Suprapubic skin (tissue), 4 donors: ENCODE measurements around the gene UNC119. TPM values are rescaled to one million over a fixed set of nuclear protein-coding genes. Genes with fewer than 3 reads are reported as not detected.
A peak's percentile ranks its signal among the peaks of the same experiment; 100 is the strongest.

Experiments
- DNase-seq, 2 donors: peaks; one replicate each; pipeline ENCODE4 v3.0.0-alpha.2; 2019; ENCODE audit warnings: low spot score in 2 of 2
- H3K27ac ChIP-seq: fragments of 200-600 bp; sonication (generic); one replicate; pipeline ENCODE4 v1.5.1; 2019
- H3K27me3 ChIP-seq: fragments of 200-600 bp; sonication (generic); one replicate; pipeline ENCODE4 v1.5.1; 2019
- H3K36me3 ChIP-seq: fragments of 200-600 bp; sonication (generic); one replicate; pipeline ENCODE4 v1.5.1; 2019
- H3K4me1 ChIP-seq: fragments of 200-600 bp; sonication (generic); one replicate; pipeline ENCODE4 v1.5.1; 2019
- H3K4me3 ChIP-seq: fragments of 200-600 bp; sonication (generic); one replicate; pipeline ENCODE4 v1.5.1; 2019; ENCODE audit warnings: mild to moderate bottlenecking
- H3K9me3 ChIP-seq: fragments of 200-600 bp; sonication (generic); one replicate; pipeline ENCODE4 v1.5.1; 2019
- CTCF ChIP-seq, 2 donors: fragments of 200-600 bp in 1 of 2; fragments of 450-650 bp in 1 of 2; sonication (generic) in 1 of 2; IDR thresholded peaks; one replicate each; pipeline ENCODE4 v1.5.1; 2016 to 2019; ENCODE audit warnings: antibody characterized with exemption in 2 of 2, mild to moderate bottlenecking in 1 of 2, moderate library complexity in 1 of 2
- EP300 ChIP-seq: sonication (generic); formaldehyde crosslinking; IDR thresholded peaks from one replicate; pipeline ENCODE4 v1.6.1; 2017; ENCODE audit warnings: antibody characterized with exemption
- POLR2A ChIP-seq, 2 donors: fragments of 450-650 bp; IDR thresholded peaks; one replicate each; pipeline ENCODE4 v1.6.1; 2017; ENCODE audit warnings: antibody characterized with exemption in 2 of 2, mild to moderate bottlenecking in 2 of 2, moderate library complexity in 2 of 2
- POLR2AphosphoS5 ChIP-seq, 3 donors: sonication (generic); formaldehyde crosslinking; IDR thresholded peaks; one replicate each; pipeline ENCODE4 v1.6.1; 2017; ENCODE audit warnings: antibody characterized with exemption in 3 of 3
- WGBS: methylation state at CpG from one replicate; pipeline ENCODE4 v1.1.5; 2018; 5-methylcytosine and 5-hydroxymethylcytosine counted together
- total RNA-seq, 4 donors: library from RNA; depleted of rRNA; stranded (reverse); fragments of >200 nt; gene quantifications; one replicate each; pipeline ENCODE4 v1.1.0, GENCODE V29; 2016

The UNC119 gene
- total RNA-seq, 4 donors from 2014 or later = 29.0 to 36.2 (median 32.6) TPM

- WGBS = 67% methylated on average over 3 of the region's 3 CpGs
- peaks cover 62% of the 10 kb centered on the region for H3K4me1 ChIP-seq
- TF ChIP-seq POLR2A (IDR thresholded peaks at IDR 0.05) (no peak), EP300 (no peak), POLR2AphosphoS5 (IDR thresholded peaks at IDR 0.05) (no peak), CTCF (IDR thresholded peaks at IDR 0.05) (no peak)
- no peak for DNase-seq
- H3K36me3 ChIP-seq = no peaks in the 10 kb centered on the region
- no peak overlapping the region for H3K4me3 ChIP-seq
- no peaks in the 10 kb centered on the region for H3K9me3 ChIP-seq
- H3K27ac ChIP-seq = no peak overlapping the region
- peaks cover 12% of the 10 kb centered on the region for H3K27me3 ChIP-seq
Measured at GRCh38 chr17:28503420-28503819, 49.0 kb downstream of the UNC119 start.

GRCh38 chr17:28501421-28502284 lies 50.8 kb downstream of the UNC119 start:
- TF ChIP-seq CTCF (IDR thresholded peaks at IDR 0.05) = no peak
- no peak for TF ChIP-seq POLR2A (IDR thresholded peaks at IDR 0.05)
- no peak for TF ChIP-seq EP300
- TF ChIP-seq POLR2AphosphoS5 (IDR thresholded peaks at IDR 0.05) = no peak
- Histone ChIP-seq H3K36me3 (no peaks in the 10 kb centered on the region), H3K27me3 (peaks cover 6% of the 10 kb centered on the region), H3K4me3 (no peak overlapping the region), H3K4me1 (peaks cover 65% of the 10 kb centered on the region), H3K9me3 (no peaks in the 10 kb centered on the region), H3K27ac (peak overlapping the region; percentile 2)
- 62% methylated on average over 3 of the region's 3 CpGs for WGBS
- DNase-seq = no peak

GRCh38 chr17:28500712-28501379 lies 51.6 kb downstream of the UNC119 start:
- TF ChIP-seq POLR2AphosphoS5 (IDR thresholded peaks at IDR 0.05) (no peak), POLR2A (IDR thresholded peaks at IDR 0.05) (no peak), CTCF (IDR thresholded peaks at IDR 0.05) (no peak), EP300 (no peak)
- Histone ChIP-seq H3K4me3 (no peak overlapping the region), H3K27me3 (peaks cover 6% of the 10 kb centered on the region), H3K36me3 (no peaks in the 10 kb centered on the region), H3K9me3 (no peaks in the 10 kb centered on the region), H3K4me1 (peaks cover 72% of the 10 kb centered on the region), H3K27ac (peak overlapping the region; percentile 2)
- 52% methylated on average over 12 of the region's 13 CpGs for WGBS
- no peak for DNase-seq

GRCh38 chr17:28499684-28500357 lies 52.6 kb downstream of the UNC119 start:
- H3K27me3 ChIP-seq = peaks cover 2% of the 10 kb centered on the region
- H3K4me3 ChIP-seq = no peak overlapping the region
- H3K4me1 ChIP-seq = peaks cover 63% of the 10 kb centered on the region
- no peak for TF ChIP-seq CTCF (IDR thresholded peaks at IDR 0.05)
- TF ChIP-seq EP300 = no peak
- no peak for TF ChIP-seq POLR2A (IDR thresholded peaks at IDR 0.05)
- TF ChIP-seq POLR2AphosphoS5 (IDR thresholded peaks at IDR 0.05) = no peak
- no peaks in the 10 kb centered on the region for H3K9me3 ChIP-seq
- DNase-seq = no peak
- H3K27ac ChIP-seq = peak overlapping the region; percentile 2
- no peaks in the 10 kb centered on the region for H3K36me3 ChIP-seq
- WGBS = 62% methylated on average over 7 of the region's 9 CpGs

- no peak for DNase-seq
- no peak overlapping the region for H3K27ac ChIP-seq
- no peaks in the 10 kb centered on the region for H3K36me3 ChIP-seq
- TF ChIP-seq CTCF (IDR thresholded peaks at IDR 0.05) = no peak
- no peak for TF ChIP-seq POLR2A (IDR thresholded peaks at IDR 0.05)
- no peak for TF ChIP-seq POLR2AphosphoS5 (IDR thresholded peaks at IDR 0.05)
- TF ChIP-seq EP300 = no peak
- H3K4me1 ChIP-seq = peaks cover 63% of the 10 kb centered on the region
- H3K9me3 ChIP-seq = no peaks in the 10 kb centered on the region
- 76% methylated on average over 7 of the region's 9 CpGs for WGBS
- no peak overlapping the region for H3K4me3 ChIP-seq
- peaks cover 1% of the 10 kb centered on the region for H3K27me3 ChIP-seq
Measured at GRCh38 chr17:28499364-28499664, 53.1 kb downstream of the UNC119 start.
